ENCODE measurements around the gene SLC13A4.
"Not testable (repeated sequence)": the region's sequence is repeated elsewhere in the genome, so short reads cannot be mapped to it uniquely, and the experiment has no call there.

The SLC13A4 gene

GRCh38 chr7:135716677-135717238 is 11.2 kb downstream of the SLC13A4 start:
- peak; percentile 80 for DNase-seq

GRCh38 chr7:135715673-135716072 is 12.3 kb downstream of the SLC13A4 start:
- no peak for DNase-seq

GRCh38 chr7:135715055-135715522 is 12.9 kb downstream of the SLC13A4 start:
- no peak for DNase-seq

GRCh38 chr7:135714534-135715009 is 13.4 kb downstream of the SLC13A4 start:
- DNase-seq: peak; percentile 95

DNA sequence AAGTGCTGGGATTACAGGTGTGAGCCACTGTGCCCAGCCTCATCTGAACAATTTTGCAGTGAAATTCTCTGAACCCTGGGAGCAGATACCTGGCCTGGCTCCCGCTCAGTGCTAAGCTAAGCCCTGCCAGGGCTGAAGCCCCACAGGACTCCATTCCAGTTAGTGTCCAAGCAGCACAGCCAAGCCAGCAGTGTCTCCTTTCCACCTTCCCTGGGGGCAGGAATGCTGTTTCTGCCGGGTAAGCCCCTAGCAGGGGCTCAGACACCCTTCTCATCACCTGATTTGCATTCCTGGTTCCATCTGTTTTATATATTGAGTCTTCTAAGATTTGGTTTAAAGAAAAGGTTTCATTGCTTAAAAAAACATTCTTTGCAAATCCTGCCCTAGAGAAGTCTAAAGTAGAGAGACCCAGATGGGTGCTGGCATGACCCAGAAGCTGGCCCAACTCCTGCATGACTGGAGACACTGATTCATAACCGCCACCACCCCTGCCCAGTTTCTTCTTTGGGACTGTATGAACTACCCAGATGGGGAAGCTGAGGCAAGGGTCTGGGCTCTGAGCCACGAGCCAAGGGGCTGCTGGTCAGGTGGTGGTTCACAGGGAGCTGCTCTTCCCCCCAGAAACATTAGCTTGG is 14.0 kb downstream of the SLC13A4 start:
- DNase-seq: no peak

DNA sequence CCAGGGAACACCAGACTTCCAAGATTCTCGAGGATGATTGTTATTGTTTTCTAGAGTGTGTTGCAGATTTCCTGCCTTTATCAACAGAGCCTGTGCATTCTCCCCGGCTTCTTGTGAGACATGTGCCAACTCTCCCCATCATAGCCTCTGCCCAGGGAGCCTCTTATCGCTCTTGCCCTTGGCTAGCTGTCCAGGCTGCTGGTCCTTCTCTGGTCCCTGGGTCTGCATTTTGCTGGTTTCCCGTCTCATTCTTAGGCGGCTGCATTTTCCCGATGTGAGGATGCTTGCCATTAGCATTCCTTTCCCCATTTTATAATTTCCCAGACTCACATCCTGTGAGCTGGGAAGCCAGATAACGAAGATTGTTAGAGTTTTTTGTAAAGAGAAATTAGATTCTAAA is 15.2 kb downstream of the SLC13A4 start:
- DNase-seq: no peak

DNA sequence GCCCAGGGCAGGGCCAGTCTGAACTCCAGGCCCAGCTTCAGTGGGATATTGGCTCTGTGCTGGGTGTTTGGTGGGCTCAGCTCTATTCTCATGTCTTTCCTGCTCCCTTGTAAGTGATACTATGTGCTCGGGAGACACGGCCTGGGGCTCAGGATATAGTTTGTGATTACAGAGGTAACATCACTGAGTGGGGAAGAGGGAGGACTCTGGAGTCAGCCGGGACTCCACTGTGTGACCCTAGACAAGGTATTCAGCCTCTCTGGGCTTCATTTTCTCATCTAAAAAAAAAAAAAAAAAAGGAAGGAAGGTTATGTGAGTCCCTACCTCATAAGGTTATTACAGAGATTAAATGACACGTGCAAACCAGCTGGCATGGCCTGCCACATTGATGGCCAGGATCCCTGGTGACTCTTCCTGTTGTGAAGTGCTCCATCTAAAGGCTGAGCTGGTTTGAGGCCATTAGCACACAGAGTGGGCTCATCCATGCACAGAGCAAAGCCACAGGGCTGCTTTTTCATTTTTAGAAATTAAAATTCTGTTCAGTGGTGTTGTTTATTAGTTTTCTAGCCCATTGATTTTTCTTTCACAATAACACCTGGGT is 15.7 kb downstream of the SLC13A4 start:
- DNase-seq: no peak

GRCh38 chr7:135711139-135711469 is 16.9 kb downstream of the SLC13A4 start:
- DNase-seq: no peak

DNA sequence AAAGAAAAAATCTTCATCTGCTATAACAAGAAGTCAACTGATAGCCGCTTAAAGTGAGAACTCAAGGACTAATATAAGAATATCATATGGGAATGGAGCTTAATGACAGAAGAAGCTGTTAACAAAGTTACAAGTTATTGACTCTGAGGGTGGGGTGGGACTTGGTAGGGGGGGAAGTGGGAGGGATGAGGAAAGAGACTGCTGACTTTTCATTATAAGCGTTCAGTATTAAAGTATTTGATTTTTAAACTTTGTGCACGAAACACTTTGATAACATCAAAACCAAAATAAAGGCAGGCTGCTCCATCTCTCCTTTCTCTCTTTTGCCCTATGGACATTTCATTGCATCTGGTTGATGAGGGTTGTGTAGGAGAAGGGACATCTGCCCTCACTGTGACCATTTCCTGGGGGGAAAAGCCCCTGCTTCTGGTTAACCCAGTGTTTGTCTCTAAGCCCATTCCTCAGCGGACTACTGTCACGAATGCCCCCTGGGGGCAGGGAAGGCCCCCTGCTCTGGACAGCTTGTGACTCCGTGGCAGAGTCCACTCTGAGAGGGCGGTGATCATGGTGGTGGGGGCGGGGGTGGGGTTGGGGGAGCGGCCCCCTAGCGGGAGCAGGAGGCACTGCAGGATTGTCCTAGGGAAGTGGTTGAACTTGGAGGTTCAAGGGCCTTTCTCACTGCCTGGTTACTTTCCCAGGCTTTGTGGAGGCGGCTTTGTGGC is 17.4 kb downstream of the SLC13A4 start:
- DNase-seq: no peak

DNA sequence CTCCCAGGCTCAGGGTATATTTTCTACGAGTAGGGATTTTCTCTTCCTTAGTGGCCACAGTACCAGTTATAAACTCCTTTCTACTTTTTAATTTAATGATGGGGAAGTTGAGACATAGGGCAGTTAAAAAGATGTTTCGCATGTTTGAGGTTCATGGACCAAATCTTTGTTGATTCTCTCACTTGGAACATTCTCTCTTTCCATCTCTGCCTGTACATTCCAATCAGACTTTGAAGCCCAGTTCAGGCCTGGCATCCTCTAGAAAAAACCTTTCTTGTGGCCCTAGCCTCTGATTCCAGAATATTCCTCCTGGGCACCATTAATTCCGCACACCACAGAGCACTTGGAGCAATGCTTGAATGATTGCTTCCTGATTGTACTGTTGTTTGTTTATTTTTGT is 18.5 kb downstream of the SLC13A4 start:
- no peak for DNase-seq

- DNase-seq: no peak
Measured at GRCh38 chr7:135708041-135708440, 19.9 kb downstream of the SLC13A4 start.

- no peak for DNase-seq
Measured at GRCh38 chr7:135707570-135707966, 20.4 kb downstream of the SLC13A4 start.

DNA sequence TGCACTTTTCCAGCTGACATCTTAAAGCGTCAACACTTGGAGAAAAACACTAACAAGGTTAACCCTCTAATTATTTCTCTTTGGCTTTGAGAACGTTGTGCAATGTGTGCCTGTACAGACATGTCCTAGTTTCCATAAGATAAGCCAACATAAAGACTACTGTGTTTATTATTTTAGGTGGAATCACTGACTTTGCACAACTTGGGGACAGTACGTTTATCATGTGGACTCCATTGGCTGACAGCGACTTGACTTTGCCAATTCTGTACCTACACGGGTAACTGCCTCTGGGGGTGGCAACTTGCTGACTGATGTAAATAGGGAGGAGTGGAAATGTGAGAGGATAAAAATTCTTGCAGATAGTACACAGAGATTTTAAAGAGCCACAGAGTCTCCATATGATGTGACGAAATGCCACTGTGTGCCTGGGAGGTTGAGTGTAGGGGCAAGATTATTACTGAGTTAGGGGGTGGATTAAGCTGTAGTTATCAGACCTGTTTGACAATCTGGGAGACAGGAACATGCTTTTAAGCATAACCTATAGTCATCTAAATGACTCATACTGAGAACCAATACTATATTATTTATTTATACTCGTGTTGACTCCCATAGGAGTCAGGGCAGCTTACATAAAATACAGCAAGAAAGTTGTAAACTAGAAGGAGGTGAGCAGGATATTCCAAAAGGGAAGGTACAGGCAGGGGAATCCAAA is 21.0 kb downstream of the SLC13A4 start:
- no peak for DNase-seq

- no peak for DNase-seq
Measured at GRCh38 chr7:135706038-135706742, 21.8 kb downstream of the SLC13A4 start.

DNA sequence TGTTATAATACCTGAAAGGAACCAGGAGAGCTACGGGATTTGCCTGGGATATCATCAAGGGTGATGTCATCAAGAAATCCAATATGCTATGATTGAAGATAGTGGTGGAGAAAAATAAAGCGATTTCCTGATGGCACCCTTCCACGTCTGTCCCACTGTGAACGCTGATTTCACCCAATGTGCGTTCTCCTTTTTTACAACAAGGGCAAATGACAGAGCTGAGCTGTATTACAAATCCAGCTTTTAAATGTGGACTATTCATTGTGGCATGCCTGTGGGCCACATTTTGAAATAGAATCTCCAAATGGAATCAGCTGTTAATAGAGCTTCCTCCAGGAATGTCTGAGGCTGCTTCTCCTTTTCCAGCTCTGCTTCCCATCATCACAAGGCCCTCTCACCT is 23.3 kb downstream of the SLC13A4 start:
- DNase-seq: no peak

GRCh38 chr7:135704074-135704473 is 23.9 kb downstream of the SLC13A4 start:
- DNase-seq: no peak

DNA sequence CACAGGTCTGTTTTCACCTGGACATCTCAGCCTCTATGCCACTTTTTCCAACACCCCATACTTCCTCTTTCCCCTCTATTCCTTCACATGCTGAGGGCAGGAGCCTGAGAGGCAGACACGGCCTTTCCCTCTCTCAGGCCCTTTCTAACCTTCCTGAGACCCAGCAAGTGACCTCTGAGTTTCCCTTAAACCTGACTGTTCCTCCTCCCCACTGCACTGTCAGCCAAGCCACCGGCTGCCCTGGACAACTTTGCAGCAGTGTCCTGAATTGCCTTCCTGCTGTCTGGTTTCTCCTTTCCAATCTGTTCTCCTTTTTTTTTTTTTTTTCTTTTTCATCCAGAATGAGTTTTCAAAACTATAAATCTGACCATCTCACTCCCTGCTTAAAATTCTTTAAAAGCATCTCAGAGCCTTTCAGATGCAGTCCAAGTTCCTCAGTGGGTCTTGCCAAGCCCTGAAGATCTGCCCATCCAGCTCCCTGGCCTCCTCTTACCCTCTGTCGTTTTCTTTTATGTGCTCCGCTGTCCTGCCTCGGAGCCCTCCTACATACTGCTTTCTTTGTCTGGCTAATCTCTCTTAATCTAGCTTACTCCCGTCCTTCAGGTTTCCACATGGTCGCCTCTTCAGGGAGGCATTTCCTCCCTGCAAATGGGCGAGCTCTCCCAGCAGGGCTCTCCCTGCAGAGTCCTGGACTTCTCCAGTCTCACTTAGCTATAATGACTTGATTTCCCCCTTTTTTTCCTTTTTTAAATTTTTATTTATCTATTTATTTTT is 30.5 kb downstream of the SLC13A4 start:
- DNase-seq: no peak

DNA sequence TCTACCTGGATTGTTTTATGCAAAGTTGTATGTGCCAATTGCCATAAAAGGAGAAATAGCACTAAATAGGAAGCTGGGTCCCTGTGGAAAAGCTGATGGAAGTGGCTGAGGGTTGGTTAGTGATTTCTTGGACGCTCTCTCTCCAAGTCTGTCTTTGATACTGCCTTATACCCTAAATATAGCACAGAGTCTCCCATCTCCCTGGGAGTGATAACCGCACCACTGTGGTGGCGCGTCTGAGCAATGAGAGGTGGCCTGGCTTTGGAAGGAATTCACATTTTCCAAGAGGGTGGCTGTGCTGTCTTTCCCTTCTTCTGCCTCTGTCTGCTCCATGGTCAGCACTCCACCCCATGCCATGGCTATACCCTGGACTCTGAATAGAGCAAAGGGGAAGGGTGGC is 34.4 kb downstream of the SLC13A4 start:
- DNase-seq: no peak

GRCh38 chr7:135692606-135693005 is 35.4 kb downstream of the SLC13A4 start:
- DNase-seq: not testable (repeated sequence)

- peak; percentile 58 for DNase-seq
Measured at GRCh38 chr7:135692055-135692454, 35.9 kb downstream of the SLC13A4 start.

- peak; percentile 67 for DNase-seq
Measured at GRCh38 chr7:135690566-135690965, 37.4 kb downstream of the SLC13A4 start.

DNA sequence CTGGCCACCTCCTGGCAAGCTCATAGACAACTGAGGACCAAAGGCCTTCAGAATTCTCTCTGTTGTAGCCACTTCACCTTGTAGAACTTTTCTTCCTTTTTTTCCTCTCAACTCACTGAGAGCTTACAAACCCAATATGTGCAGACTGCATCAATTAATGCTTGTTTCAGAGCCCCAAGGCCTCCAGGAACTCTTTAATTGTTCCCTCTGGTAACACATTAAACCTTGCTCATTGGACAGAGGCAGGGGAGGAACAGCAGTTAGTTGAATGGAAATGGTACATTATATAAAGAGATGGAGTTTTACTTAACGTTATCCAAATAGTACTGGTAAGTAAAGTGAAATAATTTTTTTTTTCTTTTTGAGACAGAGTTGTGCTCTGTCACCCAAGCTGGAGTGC is 40.5 kb downstream of the SLC13A4 start:
- no peak for DNase-seq
